Endometrium (tissue), 2 donors: ENCODE measurements around the gene PYGM.
A peak's percentile ranks its signal among the peaks of the same experiment; 100 is the strongest.

ENCODE experiments used
- FAIRE-seq: peaks from 2 replicates; lab custom pipeline; 2012; peaks lifted over from hg19 to GRCh38; lab: Jason Lieb, UNC
- donor health status: control.
- donor health status: control.

PYGM gene

DNA sequence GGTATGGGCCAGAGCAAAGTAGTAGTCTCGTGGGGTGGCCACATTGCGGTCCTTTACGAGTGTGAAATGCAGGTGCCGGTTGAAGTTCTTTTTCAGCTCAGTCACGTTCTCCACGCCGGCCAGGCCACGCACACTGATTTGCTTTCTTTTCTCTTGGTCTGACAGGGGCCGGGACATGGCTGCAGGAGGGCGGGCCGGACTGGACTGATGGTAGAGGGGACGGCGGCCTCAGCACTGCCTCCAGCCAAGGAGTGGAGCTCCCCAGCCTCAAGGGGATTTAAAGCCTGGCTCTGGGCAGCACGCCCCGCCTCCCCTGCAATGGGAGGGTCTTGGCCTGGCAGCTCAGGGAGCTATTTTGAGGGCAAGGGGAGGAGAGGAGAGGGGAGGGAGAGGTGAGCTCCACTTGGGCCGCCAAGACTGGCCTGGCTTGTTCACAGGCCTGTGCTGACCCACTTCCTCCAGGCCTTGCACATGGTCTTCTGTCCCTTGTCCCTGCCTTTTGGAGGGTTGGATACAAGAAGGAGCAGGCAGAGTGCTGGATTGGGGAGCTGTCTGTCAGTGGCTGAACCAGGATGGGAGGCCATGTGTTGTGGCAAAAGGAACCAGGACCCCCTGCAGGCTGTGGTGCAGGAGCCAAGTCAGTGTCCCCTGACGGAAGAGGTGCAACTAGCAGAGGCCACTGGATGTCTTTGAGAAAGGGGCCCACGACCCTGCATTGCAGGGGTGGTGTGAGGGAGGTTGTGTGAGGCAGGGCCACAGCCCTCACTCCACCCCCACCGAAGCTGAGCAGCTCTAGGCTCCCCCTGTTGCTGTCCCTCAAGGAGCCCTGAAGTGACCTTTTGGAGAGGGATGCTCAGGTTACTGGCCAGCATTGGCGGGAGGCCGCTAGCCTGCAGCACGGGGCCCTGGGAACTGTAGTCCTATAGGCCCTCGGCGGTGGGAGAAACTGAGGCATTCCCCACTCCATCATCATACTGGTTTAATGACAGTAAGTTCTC lies at the start of gene PYGM:
Gene PYGM (minus strand): TSS at position 253 of the 998 bp plus-strand sequence. CDS start 76 bp downstream, at position 177.
- no peak for FAIRE-seq

- no peak for FAIRE-seq
Measured at GRCh38 chr11:64805481-64805880, 45.7 kb upstream of the PYGM start.

GRCh38 chr11:64804346-64805210 lies 44.8 kb upstream of the PYGM start:
- FAIRE-seq: no peak

- FAIRE-seq: no peak
Measured at GRCh38 chr11:64803846-64804345, 44.1 kb upstream of the PYGM start.

- peak; percentile 91 for FAIRE-seq
Measured at GRCh38 chr11:64803158-64803845, 43.5 kb upstream of the PYGM start, which contains the start of gene MAP4K2. MAP4K2 (minus strand) TSS chr11:64803214; CDS start chr11:64803149, 65 bp downstream.

DNA sequence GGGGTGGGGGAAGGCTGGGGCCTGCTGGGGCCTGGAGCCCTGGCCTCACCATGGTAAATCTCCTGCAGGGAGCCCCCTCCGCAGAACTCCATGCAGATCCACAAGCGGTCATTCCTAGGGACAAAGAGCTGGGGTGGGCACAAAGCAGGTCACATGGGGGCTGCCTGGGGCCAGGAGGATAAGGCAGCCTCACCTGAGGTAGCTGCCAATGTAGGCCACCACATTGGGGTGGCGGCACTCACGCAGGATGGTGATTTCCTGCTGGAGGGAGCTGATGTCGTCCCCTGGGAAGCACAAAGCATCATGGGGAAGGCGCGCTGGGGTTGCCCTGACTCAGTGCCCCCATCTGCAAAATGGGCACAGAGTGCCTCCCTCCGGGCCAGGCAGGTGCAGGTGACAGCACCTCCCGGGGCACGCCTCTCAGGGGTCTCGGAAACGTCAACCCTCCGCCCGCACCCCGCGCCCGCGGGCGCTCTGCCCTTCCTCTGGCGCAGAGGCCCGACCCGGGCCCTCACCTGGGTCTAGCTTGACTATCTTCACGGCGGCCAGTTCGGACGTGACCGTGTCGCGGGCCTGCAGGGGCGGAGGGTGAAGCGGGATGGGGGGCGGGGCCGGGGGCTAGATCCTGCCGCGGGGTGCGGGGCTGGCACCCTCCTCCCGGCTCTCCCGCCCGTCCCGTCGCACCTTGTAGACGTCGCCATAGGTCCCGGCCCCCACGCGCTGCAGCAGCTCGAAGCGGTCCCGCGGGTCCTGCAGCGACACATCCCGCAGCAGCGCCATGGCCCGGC lies 42.8 kb upstream of the PYGM start:
- no peak for FAIRE-seq

DNA sequence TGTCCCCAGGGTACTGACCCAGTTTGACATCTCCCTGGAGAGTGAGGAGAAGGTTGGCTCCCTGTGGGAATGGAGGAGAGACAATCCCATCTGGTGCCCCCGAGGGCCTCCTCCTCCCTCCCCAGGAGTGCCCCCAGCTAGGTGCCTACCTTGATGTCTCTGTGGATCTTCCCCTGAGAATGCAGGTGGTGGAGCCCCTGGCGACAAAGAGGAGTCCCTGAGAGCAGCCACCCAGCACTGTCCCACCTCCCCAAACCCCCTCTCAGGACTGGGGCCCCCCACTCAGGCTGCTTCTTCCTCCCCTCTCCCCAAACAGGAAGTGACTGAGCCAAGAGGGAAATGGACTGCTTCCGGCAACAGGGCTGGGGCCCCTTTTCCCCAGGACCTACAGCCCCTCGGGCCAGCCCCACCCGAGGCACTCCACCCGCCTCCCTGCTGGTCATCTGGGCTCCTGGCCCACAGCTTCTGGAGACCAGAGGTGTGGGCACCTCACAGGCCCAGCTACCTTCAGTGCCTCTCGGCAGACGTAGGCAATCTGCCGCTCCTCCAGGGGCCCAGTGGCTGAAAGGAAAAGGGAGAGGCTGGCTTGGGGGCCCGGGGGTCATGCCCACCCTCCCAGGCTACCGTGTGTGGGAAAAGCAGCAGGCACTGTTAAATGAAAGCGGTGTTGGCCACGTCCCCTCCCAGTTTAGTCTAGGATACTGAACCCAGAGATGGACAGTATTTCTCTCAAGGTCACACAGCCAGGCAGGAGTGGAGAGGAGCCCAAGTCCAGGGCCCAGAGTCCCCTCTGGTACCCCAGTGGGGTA lies 42.0 kb upstream of the PYGM start:
- FAIRE-seq: no peak

GRCh38 chr11:64801158-64801464 lies 41.3 kb upstream of the PYGM start:
- no peak for FAIRE-seq

- FAIRE-seq: no peak
Measured at GRCh38 chr11:64800303-64801157, 40.8 kb upstream of the PYGM start.

DNA sequence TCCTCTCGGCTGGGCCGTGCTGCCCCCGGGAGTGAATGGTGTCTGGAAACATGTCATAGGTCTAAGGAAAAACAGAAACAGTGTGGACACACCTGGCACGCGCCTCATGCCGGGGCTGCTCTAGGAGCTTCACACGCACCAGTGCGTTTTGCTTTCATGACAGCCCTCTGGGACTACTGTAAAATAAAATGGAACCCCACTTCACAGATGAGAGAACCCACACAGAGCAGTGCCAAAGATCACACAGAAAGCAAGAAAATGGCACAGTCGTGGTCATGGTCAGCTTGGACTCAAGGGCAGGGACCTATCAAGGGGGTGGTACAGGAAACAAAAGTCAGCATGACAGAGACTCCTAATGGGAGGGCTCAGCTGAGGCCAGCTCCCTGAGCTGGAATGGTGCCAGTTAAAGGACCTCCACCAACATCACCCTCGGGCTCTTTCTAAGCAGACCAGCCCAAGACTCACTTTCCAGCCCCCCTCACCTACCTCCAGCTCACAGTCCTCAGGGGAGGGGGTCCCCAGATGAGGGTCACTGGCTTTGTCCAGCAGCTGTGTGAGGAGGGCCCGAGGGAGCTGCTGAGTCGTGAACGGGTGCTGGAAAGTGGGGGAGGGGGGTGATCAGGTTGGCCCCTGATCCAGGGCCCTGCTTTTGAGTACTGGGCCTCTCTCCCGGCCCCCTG lies 40.0 kb upstream of the PYGM start:
- FAIRE-seq: no peak

- no peak for FAIRE-seq
Measured at GRCh38 chr11:64799256-64799622, 39.5 kb upstream of the PYGM start.

DNA sequence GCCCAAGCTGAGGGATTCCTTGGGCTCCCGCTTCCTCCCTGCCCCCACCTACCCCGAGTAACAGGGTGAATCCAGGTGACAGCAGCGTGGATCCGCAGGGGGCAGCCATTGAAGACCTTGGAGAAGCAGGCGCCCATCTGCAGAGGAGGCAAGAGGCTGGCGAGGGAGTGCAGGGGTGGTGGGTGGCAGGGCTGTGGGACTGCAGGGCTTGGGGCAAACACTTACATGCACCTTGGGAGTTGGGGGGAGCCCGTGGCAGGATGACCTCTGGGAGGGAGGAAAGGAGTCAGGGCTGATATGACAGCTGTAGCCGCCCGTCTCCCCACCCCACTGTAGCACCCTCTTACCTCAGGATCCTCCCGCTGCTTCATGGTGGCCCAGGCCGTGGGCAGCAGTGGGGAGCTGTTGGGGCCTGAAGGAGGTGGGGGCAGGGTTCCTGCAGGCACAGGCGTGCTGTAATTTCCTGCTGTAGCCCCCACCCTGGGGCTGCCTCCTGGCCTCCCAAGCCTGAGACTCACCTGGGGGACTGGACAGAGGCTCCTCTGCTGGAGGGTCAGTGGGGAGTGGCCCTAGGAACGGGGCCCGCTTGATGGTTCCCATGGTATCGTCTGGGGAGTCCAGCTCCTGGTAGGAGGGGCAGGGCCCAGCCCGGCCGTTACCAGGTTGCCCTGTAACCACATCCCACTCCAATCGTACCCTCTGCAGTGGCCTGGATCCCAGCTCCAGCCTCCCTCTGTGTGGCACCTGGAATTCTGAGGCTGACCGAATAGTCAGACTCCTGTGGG lies 37.2 kb upstream of the PYGM start:
- FAIRE-seq: no peak

- FAIRE-seq: no peak
Measured at GRCh38 chr11:64796047-64796756, 36.4 kb upstream of the PYGM start.

GRCh38 chr11:64794526-64794925 lies 34.8 kb upstream of the PYGM start:
- no peak for FAIRE-seq

GRCh38 chr11:64793271-64794160 lies 33.7 kb upstream of the PYGM start:
- no peak for FAIRE-seq

GRCh38 chr11:64792482-64792881 lies 32.7 kb upstream of the PYGM start:
- no peak for FAIRE-seq
